Measurements from ENCODE around the gene FMN1. TPM values are rescaled to one million over a fixed set of nuclear protein-coding genes. Genes with fewer than 3 reads are reported as not detected.

Gene FMN1
- polyA plus RNA-seq, 3 donors: 0.28 to 3.7 (median 0.34) TPM

- H3K36me3 ChIP-seq (replicated peaks in 1 of 2; ENCODE audit: control insufficient read depth in 1 of 2, insufficient read depth in 2 of 2, low read length in 2 of 2): peaks cover 0 to 23% of the 10 kb centered on the region in 2 donors
- TF ChIP-seq, protein P1, sequence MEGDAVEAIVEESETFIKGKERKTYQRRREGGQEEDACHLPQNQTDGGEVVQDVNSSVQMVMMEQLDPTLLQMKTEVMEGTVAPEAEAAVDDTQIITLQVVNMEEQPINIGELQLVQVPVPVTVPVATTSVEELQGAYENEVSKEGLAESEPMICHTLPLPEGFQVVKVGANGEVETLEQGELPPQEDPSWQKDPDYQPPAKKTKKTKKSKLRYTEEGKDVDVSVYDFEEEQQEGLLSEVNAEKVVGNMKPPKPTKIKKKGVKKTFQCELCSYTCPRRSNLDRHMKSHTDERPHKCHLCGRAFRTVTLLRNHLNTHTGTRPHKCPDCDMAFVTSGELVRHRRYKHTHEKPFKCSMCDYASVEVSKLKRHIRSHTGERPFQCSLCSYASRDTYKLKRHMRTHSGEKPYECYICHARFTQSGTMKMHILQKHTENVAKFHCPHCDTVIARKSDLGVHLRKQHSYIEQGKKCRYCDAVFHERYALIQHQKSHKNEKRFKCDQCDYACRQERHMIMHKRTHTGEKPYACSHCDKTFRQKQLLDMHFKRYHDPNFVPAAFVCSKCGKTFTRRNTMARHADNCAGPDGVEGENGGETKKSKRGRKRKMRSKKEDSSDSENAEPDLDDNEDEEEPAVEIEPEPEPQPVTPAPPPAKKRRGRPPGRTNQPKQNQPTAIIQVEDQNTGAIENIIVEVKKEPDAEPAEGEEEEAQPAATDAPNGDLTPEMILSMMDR (IDR thresholded peaks at IDR 0.05): no peak
- no peaks in the 10 kb centered on the region for H4K20me1 ChIP-seq (ENCODE audit: insufficient read depth, low read length)
- no peak overlapping the region for H2AFZ ChIP-seq (ENCODE audit: insufficient read depth, low read depth, low read length, poor library complexity, severe bottlenecking)
- peaks cover 0 to 4% (median 2%) of the 10 kb centered on the region in 3 donors for H3K27me3 Mint-ChIP-seq (ENCODE audit: low read depth in 3 of 3)
- peaks cover 16% of the 10 kb centered on the region for H3K4me1 Mint-ChIP-seq
- no peaks in the 10 kb centered on the region for H3K79me2 ChIP-seq (ENCODE audit: insufficient read depth, low read length)
- no peak overlapping the region for H3K27ac ChIP-seq (ENCODE audit: low read depth in 1 of 2, low read length in 2 of 2)
- H3K36me3 Mint-ChIP-seq: peaks cover 0 to 27% of the 10 kb centered on the region in 2 donors
- peaks cover 0 to 4% (median 0%) of the 10 kb centered on the region in 7 donors for H3K9me3 Mint-ChIP-seq
- no peaks in the 10 kb centered on the region for H3K9me3 ChIP-seq (replicated peaks in 1 of 2; ENCODE audit: control insufficient read depth in 1 of 2, insufficient read depth in 1 of 2, low read length in 2 of 2)
- no peak overlapping the region for H3K4me2 ChIP-seq (replicated peaks; ENCODE audit: extremely low read depth, low read length, poor library complexity, severe bottlenecking)
- no peak for DNase-seq
- H3K27me3 ChIP-seq (ENCODE audit: control insufficient read depth in 2 of 2, insufficient read depth in 2 of 2, low read length in 2 of 2): no peaks in the 10 kb centered on the region
- H3K9ac ChIP-seq (ENCODE audit: insufficient read depth, low read length, poor library complexity, severe bottlenecking): no peak overlapping the region
- intact Hi-C loops (cut with micrococcal nuclease): no loop called here
- no peak overlapping the region for H3K4me3 Mint-ChIP-seq
- H3K4me1 ChIP-seq (ENCODE audit: control insufficient read depth in 1 of 2, insufficient read depth in 2 of 2, low read length in 2 of 2): peaks cover 4 to 13% of the 10 kb centered on the region in 2 donors
- WGBS (ENCODE audit: insufficient coverage): 100% methylated on average over 1 of the region's 4 CpGs
- H3K27ac Mint-ChIP-seq: no peak overlapping the region
- no peak overlapping the region for H3K4me3 ChIP-seq (replicated peaks in 1 of 3; ENCODE audit: low read depth in 2 of 3, low read length in 3 of 3)
These were observed 337.8 kb downstream of the FMN1 start for GRCh38 chr15:32856753-32857152.

DNA sequence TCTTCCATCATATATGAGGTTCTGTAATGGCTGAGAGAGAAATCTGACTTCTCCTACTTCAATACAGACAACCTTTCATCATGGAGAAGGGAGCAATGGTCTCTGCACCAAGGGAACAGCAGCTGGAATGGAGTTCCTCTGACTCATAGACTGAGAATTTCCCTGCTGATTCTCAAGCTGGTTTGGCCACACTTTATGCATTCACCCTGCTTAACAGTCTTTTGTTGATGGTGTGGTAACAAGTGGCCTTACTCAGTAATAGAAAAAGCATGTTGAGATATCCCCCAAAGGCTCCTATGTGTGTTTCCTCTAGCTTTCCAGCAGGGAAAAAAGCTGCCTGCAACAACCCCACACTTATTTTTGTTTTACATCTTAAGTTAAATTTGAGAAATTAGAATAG, 338.6 kb downstream of the FMN1 start:
- Histone ChIP-seq H3K36me3 (replicated peaks in 1 of 2; ENCODE audit: control insufficient read depth in 1 of 2, insufficient read depth in 2 of 2, low read length in 2 of 2) (peaks cover 0 to 23% of the 10 kb centered on the region in 2 donors), H2AFZ (ENCODE audit: insufficient read depth, low read depth, low read length, poor library complexity, severe bottlenecking) (no peak overlapping the region), H3K4me3 (replicated peaks in 1 of 3; ENCODE audit: low read depth in 2 of 3, low read length in 3 of 3) (no peak overlapping the region), H3K27ac (ENCODE audit: low read depth in 1 of 2, low read length in 2 of 2) (no peak overlapping the region), H3K9ac (ENCODE audit: insufficient read depth, low read length, poor library complexity, severe bottlenecking) (no peak overlapping the region), H3K79me2 (ENCODE audit: insufficient read depth, low read length) (no peaks in the 10 kb centered on the region), H3K4me2 (replicated peaks; ENCODE audit: extremely low read depth, low read length, poor library complexity, severe bottlenecking) (no peak overlapping the region), H3K27me3 (ENCODE audit: control insufficient read depth in 2 of 2, insufficient read depth in 2 of 2, low read length in 2 of 2) (no peaks in the 10 kb centered on the region), H3K9me3 (replicated peaks in 1 of 2; ENCODE audit: control insufficient read depth in 1 of 2, insufficient read depth in 1 of 2, low read length in 2 of 2) (no peaks in the 10 kb centered on the region), H4K20me1 (ENCODE audit: insufficient read depth, low read length) (no peaks in the 10 kb centered on the region), H3K4me1 (ENCODE audit: control insufficient read depth in 1 of 2, insufficient read depth in 2 of 2, low read length in 2 of 2) (peaks cover 0 to 12% of the 10 kb centered on the region in 2 donors)
- TF ChIP-seq, protein P1 (IDR thresholded peaks at IDR 0.05): no peak
- no peak for DNase-seq
- H3K9me3 Mint-ChIP-seq: peaks cover 0 to 4% (median 0%) of the 10 kb centered on the region in 7 donors
- intact Hi-C loops (cut with micrococcal nuclease): no loop called here
- H3K36me3 Mint-ChIP-seq: peaks cover 0 to 28% of the 10 kb centered on the region in 2 donors
- no peak overlapping the region for H3K27ac Mint-ChIP-seq
- H3K27me3 Mint-ChIP-seq (ENCODE audit: low read depth in 3 of 3): peaks cover 0 to 4% (median 2%) of the 10 kb centered on the region in 3 donors
- no peak overlapping the region for H3K4me3 Mint-ChIP-seq
- peaks cover 12% of the 10 kb centered on the region for H3K4me1 Mint-ChIP-seq
